Activated CD8-positive, alpha-beta memory T cell treated with anti-CD3 and anti-CD28 coated beads, Interleukin-2, amount 10 ng/mL, durations not matched to agents 7 days and 5 days (primary cell): ENCODE results near the gene TFIP11. TPM values are rescaled to one million over a fixed set of nuclear protein-coding genes. Genes with fewer than 3 reads are reported as not detected.
A peak's percentile ranks its signal among the peaks of the same experiment; 100 is the strongest.

Experiments
- ATAC-seq: fragments of 150-1000 bp; cut with Tn5 transposase; one replicate; pipeline ENCODE4 v1.10.0; 2021; ENCODE audit warnings: moderate library complexity
- CTCF ChIA-PET: fragments of 350-600 bp; sonication (Branson Sonifier 250); formaldehyde crosslinking; loops from one replicate; lab custom pipeline; 2021; ENCODE audit warnings: antibody characterized with exemption; lab: Charles Lee
- DNase-seq: peaks from one replicate; pipeline ENCODE4 v3.0.0-alpha.2; 2020
- H3K27ac Mint-ChIP-seq: one replicate; pipeline ENCODE4 v1.8.0; 2021; ENCODE audit warnings: mild to moderate bottlenecking, mixed read lengths
- H3K27me3 Mint-ChIP-seq: one replicate; pipeline ENCODE4 v1.8.0; 2021; ENCODE audit warnings: mixed read lengths
- H3K36me3 Mint-ChIP-seq: one replicate; pipeline ENCODE4 v1.8.0; 2021; ENCODE audit warnings: mild to moderate bottlenecking, mixed read lengths
- H3K4me1 Mint-ChIP-seq: one replicate; pipeline ENCODE4 v1.8.0; 2021; ENCODE audit warnings: mixed read lengths
- H3K4me3 Mint-ChIP-seq: one replicate; pipeline ENCODE4 v1.8.0; 2021; ENCODE audit warnings: mild to moderate bottlenecking, moderate library complexity, mixed read lengths
- H3K9me3 Mint-ChIP-seq: one replicate; pipeline ENCODE4 v1.8.0; 2022; ENCODE audit warnings: low read depth, mixed read lengths
- total RNA-seq, 2 experiments: library from RNA; stranded (reverse); gene quantifications; one replicate each; pipeline ENCODE4 v1.2.3, GENCODE V29; 2021

TFIP11 gene
- total RNA-seq, 2 experiments from 2014 or later, result 58.0 to 64.8 TPM

GRCh38 chr22:26489447-26490036 is 22.7 kb downstream of the TFIP11 start:
- ATAC-seq (no peak), DNase-seq (no peak)
- peak overlapping the region; percentile 50 for H3K27ac Mint-ChIP-seq
- H3K9me3 Mint-ChIP-seq, result no peaks in the 10 kb centered on the region
- no peak overlapping the region for H3K4me3 Mint-ChIP-seq
- no peaks in the 10 kb centered on the region for H3K27me3 Mint-ChIP-seq
- CTCF ChIA-PET, result interaction anchor here (1.0 to 1.2 kb wide), 3 partner anchors 11 to 154 kb away, joined by 4 to 5 read pairs (median 4); no protein-coding TSS in a partner anchor
- peaks cover 38% of the 10 kb centered on the region for H3K36me3 Mint-ChIP-seq
- peaks cover 33% of the 10 kb centered on the region for H3K4me1 Mint-ChIP-seq

GRCh38 chr22:26487996-26488395 is 24.3 kb downstream of the TFIP11 start:
- Mint-ChIP-seq H3K4me1 (peaks cover 28% of the 10 kb centered on the region), H3K36me3 (peaks cover 24% of the 10 kb centered on the region), H3K27me3 (no peaks in the 10 kb centered on the region), H3K27ac (no peak overlapping the region), H3K4me3 (no peak overlapping the region), H3K9me3 (no peaks in the 10 kb centered on the region)
- DNase-seq, result no peak
- CTCF ChIA-PET, result interaction anchor here (5.4 kb wide), 1 partner anchor 14 kb away, joined by 48 read pairs; no protein-coding TSS in a partner anchor
- no peak for ATAC-seq

GRCh38 chr22:26486394-26486793 is 25.9 kb downstream of the TFIP11 start:
- Mint-ChIP-seq H3K4me1 (peaks cover 42% of the 10 kb centered on the region), H3K36me3 (peaks cover 13% of the 10 kb centered on the region), H3K27ac (no peak overlapping the region), H3K4me3 (no peak overlapping the region), H3K9me3 (no peaks in the 10 kb centered on the region), H3K27me3 (no peaks in the 10 kb centered on the region)
- no peak for ATAC-seq
- DNase-seq, result no peak
- CTCF ChIA-PET, result interaction anchor here (0.8 to 5.4 kb wide), 3 partner anchors 15 to 181 kb away, joined by 3 to 48 read pairs (median 3); no protein-coding TSS in a partner anchor

- H3K36me3 Mint-ChIP-seq, result peaks cover 14% of the 10 kb centered on the region
- peaks cover 47% of the 10 kb centered on the region for H3K4me1 Mint-ChIP-seq
- H3K4me3 Mint-ChIP-seq, result peak overlapping the region; percentile 4
- no peak for ATAC-seq
- CTCF ChIA-PET, result interaction anchor here (0.8 to 5.4 kb wide), 4 partner anchors 16 to 181 kb away, joined by 3 to 48 read pairs (median 14); partner anchors contain the start of gene ASPHD2
- no peak for DNase-seq
- peak overlapping the region; percentile 45 for H3K27ac Mint-ChIP-seq
- no peaks in the 10 kb centered on the region for H3K27me3 Mint-ChIP-seq
- H3K9me3 Mint-ChIP-seq, result no peaks in the 10 kb centered on the region
These were observed 26.4 kb downstream of the TFIP11 start for GRCh38 chr22:26485806-26486390.

GRCh38 chr22:26485013-26485412 is 27.3 kb downstream of the TFIP11 start:
- H3K9me3 Mint-ChIP-seq, result no peaks in the 10 kb centered on the region
- CTCF ChIA-PET, result interaction anchor here (0.9 to 5.4 kb wide), 7 partner anchors 9 to 188 kb away, joined by 3 to 48 read pairs (median 17); partner anchors contain the start of genes ASPHD2 and MIAT
- H3K4me3 Mint-ChIP-seq, result peak overlapping the region; percentile 93
- no peaks in the 10 kb centered on the region for H3K27me3 Mint-ChIP-seq
- H3K36me3 Mint-ChIP-seq, result peaks cover 9% of the 10 kb centered on the region
- no peak for DNase-seq
- peak overlapping the region; percentile 45 for H3K27ac Mint-ChIP-seq
- no peak for ATAC-seq
- H3K4me1 Mint-ChIP-seq, result peaks cover 54% of the 10 kb centered on the region

GRCh38 chr22:26484360-26484706 is 27.9 kb downstream of the TFIP11 start:
- CTCF ChIA-PET, result interaction anchor here (0.8 to 5.4 kb wide), 10 partner anchors 9 to 189 kb away, joined by 3 to 48 read pairs (median 10); partner anchors contain the start of genes ASPHD2 and MIAT
- ATAC-seq, result no peak

GRCh38 chr22:26483439-26484359 is 28.6 kb downstream of the TFIP11 start, which contains the start of the genes HPS4 and SRRD:
Gene HPS4, minus strand, starts transcription at chr22:26483783. Its CDS starts 2,021 bp downstream, at chr22:26481762.
Gene SRRD, plus strand, starts transcription at chr22:26483877. Its CDS starts 14 bp downstream, at chr22:26483891.
- Mint-ChIP-seq H3K27me3 (no peaks in the 10 kb centered on the region), H3K4me3 (peak within 1 kb of the TSS; percentile 93), H3K36me3 (peaks cover 19% of the 10 kb centered on the region), H3K4me1 (peaks cover 67% of the 10 kb centered on the region), H3K9me3 (no peaks in the 10 kb centered on the region), H3K27ac (peak within 1 kb of the TSS; percentile 88)
- ATAC-seq, result peak; percentile 84
- peak; percentile 92 for DNase-seq
- CTCF ChIA-PET, result interaction anchor here (0.8 to 5.4 kb wide), 10 partner anchors 10 to 195 kb away, joined by 3 to 48 read pairs (median 11); partner anchors contain the start of gene ASPHD2

More at GRCh38 chr22:26484360-26484706, 27.9 kb downstream of the TFIP11 start:
- H3K27me3 Mint-ChIP-seq, result no peaks in the 10 kb centered on the region
- peak overlapping the region; percentile 88 for H3K27ac Mint-ChIP-seq
- H3K4me1 Mint-ChIP-seq, result peaks cover 60% of the 10 kb centered on the region
- no peaks in the 10 kb centered on the region for H3K9me3 Mint-ChIP-seq
- H3K4me3 Mint-ChIP-seq, result peak overlapping the region; percentile 93
- DNase-seq, result no peak
- H3K36me3 Mint-ChIP-seq, result peaks cover 13% of the 10 kb centered on the region

GRCh38 chr22:26483043-26483438 is 29.2 kb downstream of the TFIP11 start:
- no peaks in the 10 kb centered on the region for H3K27me3 Mint-ChIP-seq
- CTCF ChIA-PET, result interaction anchor here (1.2 to 5.4 kb wide), 9 partner anchors 19 to 195 kb away, joined by 5 to 48 read pairs (median 15); partner anchors contain the start of genes ASPHD2 and MIAT
- no peak for ATAC-seq

GRCh38 chr22:26482161-26482560 is 30.1 kb downstream of the TFIP11 start:
- DNase-seq (no peak), ATAC-seq (no peak)
- Mint-ChIP-seq H3K4me1 (peaks cover 79% of the 10 kb centered on the region), H3K27me3 (no peaks in the 10 kb centered on the region), H3K4me3 (peak overlapping the region; percentile 93), H3K9me3 (no peaks in the 10 kb centered on the region), H3K27ac (peak overlapping the region; percentile 88), H3K36me3 (peaks cover 27% of the 10 kb centered on the region)
- CTCF ChIA-PET, result interaction anchor here (0.9 to 4.8 kb wide), 11 partner anchors 9 to 191 kb away, joined by 3 to 26 read pairs (median 6); partner anchors contain the start of genes ASPHD2 and MIAT

More at GRCh38 chr22:26483043-26483438, 29.2 kb downstream of the TFIP11 start:
- peaks cover 70% of the 10 kb centered on the region for H3K4me1 Mint-ChIP-seq
- peak overlapping the region; percentile 88 for H3K27ac Mint-ChIP-seq
- peaks cover 20% of the 10 kb centered on the region for H3K36me3 Mint-ChIP-seq
- no peak for DNase-seq
- no peaks in the 10 kb centered on the region for H3K9me3 Mint-ChIP-seq
- H3K4me3 Mint-ChIP-seq, result peak overlapping the region; percentile 93

- DNase-seq (no peak), ATAC-seq (no peak)
- Mint-ChIP-seq H3K27ac (peak overlapping the region; percentile 88), H3K9me3 (no peaks in the 10 kb centered on the region), H3K27me3 (no peaks in the 10 kb centered on the region), H3K4me3 (peak overlapping the region; percentile 93), H3K4me1 (peaks cover 83% of the 10 kb centered on the region), H3K36me3 (peaks cover 29% of the 10 kb centered on the region)
- CTCF ChIA-PET, result interaction anchor here (0.9 to 4.8 kb wide), 10 partner anchors 9 to 183 kb away, joined by 3 to 26 read pairs (median 6); partner anchors contain the start of genes ASPHD2 and MIAT
These were observed 30.6 kb downstream of the TFIP11 start for GRCh38 chr22:26481694-26482093.

- ATAC-seq (no peak), DNase-seq (no peak)
- no peaks in the 10 kb centered on the region for H3K27me3 Mint-ChIP-seq
- H3K4me1 Mint-ChIP-seq, result peaks cover 84% of the 10 kb centered on the region
- no peaks in the 10 kb centered on the region for H3K9me3 Mint-ChIP-seq
- peak overlapping the region; percentile 86 for H3K27ac Mint-ChIP-seq
- H3K4me3 Mint-ChIP-seq, result peak overlapping the region; percentile 18
- CTCF ChIA-PET, result interaction anchor here (1.2 to 4.8 kb wide), 8 partner anchors 10 to 184 kb away, joined by 3 to 26 read pairs (median 8); partner anchors contain the start of gene ASPHD2
- peaks cover 30% of the 10 kb centered on the region for H3K36me3 Mint-ChIP-seq
These were observed 31.1 kb downstream of the TFIP11 start for GRCh38 chr22:26481112-26481693.

GRCh38 chr22:26480611-26480932 is 31.7 kb downstream of the TFIP11 start:
- no peak for ATAC-seq
- CTCF ChIA-PET, result interaction anchor here (1.3 to 2.7 kb wide), 3 partner anchors 22 to 116 kb away, joined by 4 to 11 read pairs (median 6); no protein-coding TSS in a partner anchor
- peaks cover 30% of the 10 kb centered on the region for H3K36me3 Mint-ChIP-seq

More at GRCh38 chr22:26480611-26480932, 31.7 kb downstream of the TFIP11 start:
- H3K27ac Mint-ChIP-seq, result peak overlapping the region; percentile 86
- no peaks in the 10 kb centered on the region for H3K9me3 Mint-ChIP-seq
- H3K4me3 Mint-ChIP-seq, result no peak overlapping the region
- no peaks in the 10 kb centered on the region for H3K27me3 Mint-ChIP-seq
- DNase-seq, result no peak
- H3K4me1 Mint-ChIP-seq, result peaks cover 78% of the 10 kb centered on the region
